Osteocyte (in vitro differentiated cells): Measurements from ENCODE around the gene CHAD. TPM values are rescaled to one million over a fixed set of nuclear protein-coding genes. Genes with fewer than 3 reads are reported as not detected.

Experiments used
- DNase-seq: peaks from one replicate; pipeline ENCODE4 v3.0.0; 2021; ENCODE audit warnings: mixed read lengths; ENCODE audit not compliant: unreplicated experiment; ENCODE audit errors: extremely low spot score
- H3K27ac Mint-ChIP-seq: one replicate; pipeline ENCODE4 v1.8.0; 2021; ENCODE audit warnings: mild to moderate bottlenecking, mixed read lengths; ENCODE audit not compliant: unreplicated experiment
- H3K27me3 Mint-ChIP-seq: one replicate; pipeline ENCODE4 v1.8.0; 2021; ENCODE audit warnings: mixed read lengths; ENCODE audit not compliant: unreplicated experiment
- H3K36me3 Mint-ChIP-seq: one replicate; pipeline ENCODE4 v1.8.0; 2021; ENCODE audit warnings: mixed read lengths; ENCODE audit not compliant: unreplicated experiment
- H3K4me1 Mint-ChIP-seq: one replicate; pipeline ENCODE4 v1.8.0; 2021; ENCODE audit warnings: mixed read lengths; ENCODE audit not compliant: unreplicated experiment
- H3K4me3 Mint-ChIP-seq: one replicate; pipeline ENCODE4 v1.8.0; 2021; ENCODE audit warnings: mild to moderate bottlenecking, moderate library complexity, mixed read lengths; ENCODE audit not compliant: unreplicated experiment
- H3K9me3 Mint-ChIP-seq: one replicate; pipeline ENCODE4 v1.8.0; 2021; ENCODE audit warnings: mixed read lengths; ENCODE audit not compliant: unreplicated experiment
- total RNA-seq: library from RNA; stranded (reverse); gene quantifications from 2 replicates; pipeline ENCODE4 v1.2.1, GENCODE V29; 2021
- TF ChIP-seq, protein P1 (sequence below): fragments of 200-600 bp; sonication (generic); IDR thresholded peaks from 2 replicates; pipeline ENCODE4 v1.5.0; 2021; ENCODE audit warnings: antibody characterized with exemption, mild to moderate bottlenecking, moderate library complexity

CHAD gene
- total RNA-seq, 1 donor from 2014 or later: not detected

GRCh38 chr17:50469208-50469605 lies 527 bp upstream of the CHAD start:
- H3K36me3 Mint-ChIP-seq: no peaks in the 10 kb centered on the region
- H3K27me3 Mint-ChIP-seq: no peaks in the 10 kb centered on the region
- TF ChIP-seq, protein P1, sequence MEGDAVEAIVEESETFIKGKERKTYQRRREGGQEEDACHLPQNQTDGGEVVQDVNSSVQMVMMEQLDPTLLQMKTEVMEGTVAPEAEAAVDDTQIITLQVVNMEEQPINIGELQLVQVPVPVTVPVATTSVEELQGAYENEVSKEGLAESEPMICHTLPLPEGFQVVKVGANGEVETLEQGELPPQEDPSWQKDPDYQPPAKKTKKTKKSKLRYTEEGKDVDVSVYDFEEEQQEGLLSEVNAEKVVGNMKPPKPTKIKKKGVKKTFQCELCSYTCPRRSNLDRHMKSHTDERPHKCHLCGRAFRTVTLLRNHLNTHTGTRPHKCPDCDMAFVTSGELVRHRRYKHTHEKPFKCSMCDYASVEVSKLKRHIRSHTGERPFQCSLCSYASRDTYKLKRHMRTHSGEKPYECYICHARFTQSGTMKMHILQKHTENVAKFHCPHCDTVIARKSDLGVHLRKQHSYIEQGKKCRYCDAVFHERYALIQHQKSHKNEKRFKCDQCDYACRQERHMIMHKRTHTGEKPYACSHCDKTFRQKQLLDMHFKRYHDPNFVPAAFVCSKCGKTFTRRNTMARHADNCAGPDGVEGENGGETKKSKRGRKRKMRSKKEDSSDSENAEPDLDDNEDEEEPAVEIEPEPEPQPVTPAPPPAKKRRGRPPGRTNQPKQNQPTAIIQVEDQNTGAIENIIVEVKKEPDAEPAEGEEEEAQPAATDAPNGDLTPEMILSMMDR: no peak
- H3K4me1 Mint-ChIP-seq: no peaks in the 10 kb centered on the region
- no peak for DNase-seq
- no peak overlapping the region for H3K27ac Mint-ChIP-seq
- no peaks in the 10 kb centered on the region for H3K9me3 Mint-ChIP-seq
- no peak overlapping the region for H3K4me3 Mint-ChIP-seq

DNA sequence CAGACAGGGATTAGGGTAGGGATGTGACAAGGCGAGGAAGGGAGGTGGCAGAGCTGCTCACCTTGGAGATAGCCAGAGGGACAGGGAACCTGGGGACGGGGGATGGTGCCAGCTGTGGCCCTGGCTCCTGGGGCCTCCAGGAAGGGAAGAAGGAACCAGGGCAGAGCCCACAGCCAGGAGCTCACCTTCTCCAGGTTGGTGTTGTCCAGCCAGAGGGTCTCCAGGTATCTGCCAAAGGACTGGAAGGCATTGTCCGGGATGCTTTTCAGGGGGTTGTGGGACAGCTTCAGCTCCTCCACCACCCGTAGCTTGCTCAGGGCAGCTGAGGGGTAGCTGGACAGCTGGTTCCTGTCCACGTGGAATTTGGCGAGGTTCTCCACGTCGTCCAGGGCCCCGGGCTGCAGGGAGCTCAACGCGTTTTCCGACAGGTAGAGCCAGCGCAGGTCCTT lies 801 bp downstream of the CHAD start:
- no peaks in the 10 kb centered on the region for H3K36me3 Mint-ChIP-seq
- no peaks in the 10 kb centered on the region for H3K9me3 Mint-ChIP-seq
- TF ChIP-seq, protein P1: no peak
- H3K4me1 Mint-ChIP-seq: no peaks in the 10 kb centered on the region
- DNase-seq: no peak
- H3K27me3 Mint-ChIP-seq: no peaks in the 10 kb centered on the region
- no peak overlapping the region for H3K4me3 Mint-ChIP-seq
- no peak overlapping the region for H3K27ac Mint-ChIP-seq

DNA sequence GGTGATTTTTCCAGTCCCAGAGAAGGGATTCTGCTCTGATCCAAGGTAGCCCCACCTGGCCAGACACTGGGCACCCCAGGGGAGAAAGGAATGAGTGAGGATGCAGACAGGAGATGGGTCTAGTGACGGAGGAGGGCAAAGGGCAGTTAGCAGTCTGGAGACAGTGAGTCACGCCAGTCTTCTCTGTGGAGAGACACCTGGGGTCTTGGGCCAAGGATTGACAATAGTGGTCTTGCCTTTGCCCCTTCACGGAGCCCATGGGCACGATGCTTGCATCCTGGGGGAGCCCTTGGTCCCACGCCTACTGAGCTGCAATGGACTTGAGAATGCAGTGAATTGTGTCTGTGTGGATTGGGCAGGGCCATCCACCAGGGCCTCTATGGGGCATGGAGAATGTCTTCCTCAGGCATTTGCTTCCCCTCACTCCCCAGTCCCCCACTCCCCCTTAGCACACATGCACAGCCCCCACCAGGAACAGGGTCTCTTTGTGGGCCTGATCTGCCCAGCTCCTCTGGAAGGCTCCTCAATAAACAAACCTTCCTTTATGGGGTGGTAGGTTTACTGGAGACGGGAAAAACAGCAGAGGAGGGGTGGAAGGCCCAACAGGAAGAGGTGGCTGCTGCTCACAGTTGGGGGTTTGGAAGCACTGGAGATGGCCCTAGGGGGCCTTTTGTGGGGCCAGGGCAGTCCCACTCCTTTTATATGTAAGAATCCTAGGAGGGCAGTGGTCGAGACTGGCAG lies 1.4 kb downstream of the CHAD start:
- H3K9me3 Mint-ChIP-seq: no peaks in the 10 kb centered on the region
- H3K4me1 Mint-ChIP-seq: no peaks in the 10 kb centered on the region
- H3K27me3 Mint-ChIP-seq: no peaks in the 10 kb centered on the region
- H3K36me3 Mint-ChIP-seq: no peaks in the 10 kb centered on the region
- H3K4me3 Mint-ChIP-seq: no peak overlapping the region
- TF ChIP-seq, protein P1: no peak
- no peak overlapping the region for H3K27ac Mint-ChIP-seq
- no peak for DNase-seq

- Mint-ChIP-seq H3K4me3 (no peak overlapping the region), H3K36me3 (no peaks in the 10 kb centered on the region), H3K4me1 (no peaks in the 10 kb centered on the region), H3K9me3 (no peaks in the 10 kb centered on the region), H3K27me3 (no peaks in the 10 kb centered on the region), H3K27ac (no peak overlapping the region)
- no peak for DNase-seq
- TF ChIP-seq, protein P1: no peak
Measured at GRCh38 chr17:50466371-50467113, 2.1 kb downstream of the CHAD start.

DNA sequence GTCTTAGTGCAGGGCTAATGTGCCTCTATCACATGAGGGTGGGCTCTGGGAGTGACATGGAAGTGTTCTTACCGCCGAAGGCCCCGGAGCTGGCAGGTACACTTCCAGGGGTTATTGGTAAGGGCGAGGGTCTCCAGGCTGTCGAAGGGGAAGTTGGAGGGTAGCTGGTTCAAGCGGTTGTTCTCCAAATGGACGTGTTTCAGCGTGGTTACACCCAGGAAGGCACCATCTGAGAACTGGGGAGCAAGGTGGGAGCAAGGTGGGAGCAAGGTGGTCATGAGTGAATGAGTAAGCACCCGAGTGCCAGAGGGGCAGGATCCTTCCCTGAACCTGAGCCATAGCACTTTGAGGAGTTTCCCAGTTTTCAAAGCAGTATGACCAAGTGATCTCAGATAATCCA lies 3.0 kb downstream of the CHAD start:
- Mint-ChIP-seq H3K27me3 (no peaks in the 10 kb centered on the region), H3K4me1 (no peaks in the 10 kb centered on the region), H3K36me3 (no peaks in the 10 kb centered on the region), H3K4me3 (no peak overlapping the region), H3K27ac (no peak overlapping the region), H3K9me3 (no peaks in the 10 kb centered on the region)
- DNase-seq: no peak
- TF ChIP-seq, protein P1: no peak
